NCI-H1436 treated with DMSO at 0.1 percent for 48 hours (cell line): ENCODE results near the gene C1orf210.

ENCODE experiments used
- DNase-seq: peaks from one replicate; lab custom pipeline; 2025; lab: John Stamatoyannopoulos, UW

C1orf210 gene

GRCh38 chr1:43247256-43247921, 38.0 kb downstream of the C1orf210 start:
- no peak for DNase-seq

- no peak for DNase-seq
Measured at GRCh38 chr1:43246466-43247213, 38.7 kb downstream of the C1orf210 start.

GRCh38 chr1:43243299-43243698, 42.1 kb downstream of the C1orf210 start:
- DNase-seq, result no peak

- no peak for DNase-seq
Measured at GRCh38 chr1:43241413-43241836, 44.0 kb downstream of the C1orf210 start.

- DNase-seq, result no peak
Measured at GRCh38 chr1:43239484-43239883, 45.9 kb downstream of the C1orf210 start.

- DNase-seq, result no peak
Measured at GRCh38 chr1:43238991-43239469, 46.4 kb downstream of the C1orf210 start.

- no peak for DNase-seq
Measured at GRCh38 chr1:43238085-43238484, 47.3 kb downstream of the C1orf210 start.

GRCh38 chr1:43237121-43237520, 48.3 kb downstream of the C1orf210 start:
- no peak for DNase-seq

GRCh38 chr1:43235451-43236121, 49.8 kb downstream of the C1orf210 start:
- DNase-seq, result no peak

- DNase-seq, result no peak
Measured at GRCh38 chr1:43235040-43235439, 50.3 kb downstream of the C1orf210 start.

GRCh38 chr1:43234267-43234666, 51.1 kb downstream of the C1orf210 start:
- no peak for DNase-seq

- DNase-seq, result no peak
Measured at GRCh38 chr1:43233631-43234030, 51.8 kb downstream of the C1orf210 start.

GRCh38 chr1:43232482-43232881, 52.9 kb downstream of the C1orf210 start:
- no peak for DNase-seq

- DNase-seq, result no peak
Measured at GRCh38 chr1:43232074-43232473, 53.3 kb downstream of the C1orf210 start.
